Psoas muscle (tissue), 8 donors: Measurements from ENCODE around the gene L1CAM. TPM values are rescaled to one million over a fixed set of nuclear protein-coding genes. Genes with fewer than 3 reads are reported as not detected.

Experiments used
- ATAC-seq, 4 donors: fragments of 200-7000 bp; cut with Tn5 transposase; one replicate each; pipeline ENCODE4 v1.9.1; 2020; ENCODE audit warnings: moderate library complexity in 3 of 4, mild to moderate bottlenecking in 2 of 4
- DNase-seq, 2 donors: peaks; one replicate each; pipeline ENCODE4 v3.0.0-alpha.2; 2020
- H3K27ac ChIP-seq: fragments of 200-600 bp; one replicate; pipeline ENCODE4 v1.8.0; 2022
- H3K27me3 ChIP-seq, 3 donors: fragments of 200-600 bp in 1 of 3; one replicate each; pipeline versions ENCODE4 v1.6.1 to v1.8.0; 2013 to 2022; ENCODE audit warnings: low read length in 2 of 3, mild to moderate bottlenecking in 2 of 3, moderate library complexity in 1 of 3; ENCODE audit not compliant: insufficient read depth in 3 of 3
- H3K36me3 ChIP-seq, 2 donors: fragments of 200-600 bp in 1 of 2; one replicate each; pipeline versions ENCODE4 v1.6.1 to v1.8.0; 2013 to 2022; ENCODE audit warnings: low read depth in 1 of 2, mild to moderate bottlenecking in 1 of 2, moderate library complexity in 1 of 2; ENCODE audit not compliant: insufficient read depth in 1 of 2
- H3K4me1 ChIP-seq: fragments of 200-600 bp; one replicate; pipeline ENCODE4 v1.8.0; 2022
- H3K4me3 ChIP-seq: fragments of 200-600 bp; one replicate; pipeline ENCODE4 v1.8.0; 2022; ENCODE audit warnings: mild to moderate bottlenecking
- H3K9me3 ChIP-seq: fragments of 200-600 bp; one replicate; pipeline ENCODE4 v1.8.0; 2022
- WGBS, 3 donors: extraction: QIAGEN DNeasy Blood & Tissue Kit; methylation state at CpG; one replicate each; pipeline versions ENCODE4 v1.1.6 to v1.1.7; 2013; 5-methylcytosine and 5-hydroxymethylcytosine counted together
- intact Hi-C, 2 donors: fragments of 100-400 bp; cut with DNase I; formaldehyde crosslinking; loops; one replicate each; pipeline versions ENCODE4 v1.11.0 to v1.14.2; 2022
- polyA plus RNA-seq, 3 donors: library from polyadenylated mRNA; stranded (reverse); fragments of 200-250 nt; gene quantifications; one replicate each; pipeline ENCODE4 v1.2.3, GENCODE V29; 2013
- total RNA-seq, 4 donors: library from RNA; stranded (reverse); fragmentation: NEBNext Ultra II Directional in 2 of 4; extraction: Animal tissue kit (Norgen Biotek cat#: 25700) in 2 of 4; gene quantifications; one replicate each; pipeline versions ENCODE4 v1.2.1 to v1.2.4, GENCODE V29; 2021 to 2023
- TF ChIP-seq, protein P1 (sequence below): fragments of 200-600 bp; IDR thresholded peaks from one replicate; pipeline ENCODE4 v1.8.0; 2022; ENCODE audit warnings: antibody characterized with exemption
- donor health status: healthy with polysubstance abuse.
- donor health status: DM: no; HTN: no; CAD: no; lungs with moderate emphysema.
- donor health status: Bipolar disorder and iron deficiency.
- donor health status: healthy.
- donor health status: DM: yes; HTN: yes; CAD: no.
- donor health status: DM: no; HTN: no; CAD: no.
- donor health status: DM: no; HTN: no; CAD: no.
- donor health status: DM: yes; HTN: yes; CAD: no.

The L1CAM gene
- total and polyA plus RNA-seq, 7 donors = 0.22 to 1.5 (median 0.46) TPM

- ATAC-seq = no peak
- TF ChIP-seq, protein P1, sequence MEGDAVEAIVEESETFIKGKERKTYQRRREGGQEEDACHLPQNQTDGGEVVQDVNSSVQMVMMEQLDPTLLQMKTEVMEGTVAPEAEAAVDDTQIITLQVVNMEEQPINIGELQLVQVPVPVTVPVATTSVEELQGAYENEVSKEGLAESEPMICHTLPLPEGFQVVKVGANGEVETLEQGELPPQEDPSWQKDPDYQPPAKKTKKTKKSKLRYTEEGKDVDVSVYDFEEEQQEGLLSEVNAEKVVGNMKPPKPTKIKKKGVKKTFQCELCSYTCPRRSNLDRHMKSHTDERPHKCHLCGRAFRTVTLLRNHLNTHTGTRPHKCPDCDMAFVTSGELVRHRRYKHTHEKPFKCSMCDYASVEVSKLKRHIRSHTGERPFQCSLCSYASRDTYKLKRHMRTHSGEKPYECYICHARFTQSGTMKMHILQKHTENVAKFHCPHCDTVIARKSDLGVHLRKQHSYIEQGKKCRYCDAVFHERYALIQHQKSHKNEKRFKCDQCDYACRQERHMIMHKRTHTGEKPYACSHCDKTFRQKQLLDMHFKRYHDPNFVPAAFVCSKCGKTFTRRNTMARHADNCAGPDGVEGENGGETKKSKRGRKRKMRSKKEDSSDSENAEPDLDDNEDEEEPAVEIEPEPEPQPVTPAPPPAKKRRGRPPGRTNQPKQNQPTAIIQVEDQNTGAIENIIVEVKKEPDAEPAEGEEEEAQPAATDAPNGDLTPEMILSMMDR = no peak
- H3K36me3 ChIP-seq = no peaks in the 10 kb centered on the region
- peak in 1 of 2 donors; percentile 12 for DNase-seq
- H3K27me3 ChIP-seq = peaks cover 0 to 23% (median under 1%) of the 10 kb centered on the region in 3 donors
- no peaks in the 10 kb centered on the region for H3K4me1 ChIP-seq
- H3K27ac ChIP-seq = no peak overlapping the region
- 80 to 82% (median 81%) methylated on average over 23 to 25 of the region's 25 CpGs for WGBS, 3 donors
- H3K4me3 ChIP-seq = no peak overlapping the region
- intact Hi-C loops = no loop called here
- H3K9me3 ChIP-seq = no peaks in the 10 kb centered on the region
These were observed 68.9 kb downstream of the L1CAM start for GRCh38 chrX:153816831-153817690.

GRCh38 chrX:153814591-153815315, 71.2 kb downstream of the L1CAM start:
- H3K4me1 ChIP-seq = no peaks in the 10 kb centered on the region
- intact Hi-C loops = no loop called here
- no peak overlapping the region for H3K27ac ChIP-seq
- peaks cover 0 to 24% (median 0%) of the 10 kb centered on the region in 3 donors for H3K27me3 ChIP-seq
- ATAC-seq (no peak), DNase-seq (peak in 1 of 2 donors; percentile 5)
- H3K36me3 ChIP-seq = no peaks in the 10 kb centered on the region
- H3K9me3 ChIP-seq = no peaks in the 10 kb centered on the region
- TF ChIP-seq, protein P1 = no peak
- 73 to 85% (median 75%) methylated on average over 14 to 19 of the region's 19 CpGs for WGBS, 3 donors
- H3K4me3 ChIP-seq = no peak overlapping the region

DNA sequence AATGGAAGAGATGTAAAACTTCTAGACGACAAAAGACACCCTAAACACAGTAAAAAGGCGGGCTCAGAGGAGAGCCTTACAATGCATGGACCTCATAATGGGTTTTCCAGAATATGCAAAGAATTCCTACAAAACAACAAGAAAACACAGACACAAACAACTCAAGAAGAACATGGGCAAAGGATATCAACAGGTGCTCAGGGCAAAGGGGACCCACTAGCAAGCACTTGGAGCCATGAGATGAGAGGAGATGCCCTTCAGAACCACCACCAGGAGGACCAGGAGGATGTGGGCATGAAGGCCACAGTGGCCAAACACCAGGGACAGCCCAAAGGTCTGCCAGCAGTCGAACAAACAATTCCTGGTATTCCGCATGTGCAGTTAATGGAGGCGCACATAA, 72.8 kb downstream of the L1CAM start:
- Histone ChIP-seq H3K27me3 (peaks cover 0 to 21% (median 0%) of the 10 kb centered on the region in 3 donors), H3K4me1 (no peaks in the 10 kb centered on the region), H3K27ac (no peak overlapping the region), H3K36me3 (no peaks in the 10 kb centered on the region), H3K4me3 (no peak overlapping the region), H3K9me3 (no peaks in the 10 kb centered on the region)
- 79 to 92% (median 87%) methylated on average over 5 of the region's 5 CpGs for WGBS, 3 donors
- intact Hi-C loops = no loop called here
- DNase-seq (no peak), ATAC-seq (no peak)
- TF ChIP-seq, protein P1 = no peak

DNA sequence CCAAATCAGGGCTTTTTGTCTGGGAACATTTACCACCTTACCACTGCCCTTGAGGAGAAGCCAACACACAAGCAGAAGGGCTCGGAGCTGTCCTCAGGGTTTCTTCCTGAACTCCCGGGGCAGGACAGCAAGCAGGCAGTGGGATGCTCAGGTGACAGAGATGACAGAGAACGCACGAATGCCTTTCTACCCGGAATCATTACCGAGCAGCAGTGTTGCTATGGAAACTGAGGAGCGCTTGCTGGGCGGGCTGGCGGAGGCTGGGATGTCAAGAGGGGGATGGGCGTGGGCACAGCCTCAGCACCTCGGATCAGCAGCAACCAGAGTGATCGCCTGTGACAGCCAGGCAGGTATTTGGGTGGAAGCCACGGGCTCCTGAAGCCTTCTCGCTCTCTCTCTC, 73.8 kb downstream of the L1CAM start:
- Histone ChIP-seq H3K4me3 (no peak overlapping the region), H3K9me3 (no peaks in the 10 kb centered on the region), H3K4me1 (no peaks in the 10 kb centered on the region), H3K36me3 (no peaks in the 10 kb centered on the region), H3K27ac (no peak overlapping the region), H3K27me3 (peaks cover 0 to 22% (median 0%) of the 10 kb centered on the region in 3 donors)
- DNase-seq (no peak), ATAC-seq (no peak)
- TF ChIP-seq, protein P1 = no peak
- WGBS, 3 donors = 39 to 54% (median 52%) methylated on average over 9 to 14 of the region's 14 CpGs
- intact Hi-C loops = no loop called here

Other genes starting within 250 kb of the L1CAM start
- not detected for gene DUSP9, start 239.0 kb downstream of the L1CAM start, total RNA-seq
- not detected for gene DUSP9, start 239.0 kb downstream of the L1CAM start, polyA plus RNA-seq
- gene PNCK, start 212.4 kb downstream of the L1CAM start, total RNA-seq = 1 to 10 TPM in 1 of 4 donors, under 1 TPM in 3; 0.79 to 1.9 (median 0.92) TPM
- gene PNCK, start 212.4 kb downstream of the L1CAM start, polyA plus RNA-seq = 1 to 10 TPM in 1 of 3 donors, under 1 TPM in 2; 0.21 to 1.0 (median 0.35) TPM
- gene SLC6A8, start 198.2 kb downstream of the L1CAM start, total RNA-seq = 100 to 1,000 TPM in 2 of 4 donors, 10 to 100 TPM in 2; 82.2 to 256 (median 117) TPM
- 100 to 1,000 TPM in 2 of 3 donors, 10 to 100 TPM in 1; 84.9 to 209 (median 104) TPM for gene SLC6A8, start 198.2 kb downstream of the L1CAM start, polyA plus RNA-seq
- gene BCAP31, start 161.8 kb downstream of the L1CAM start, total RNA-seq = 10 to 100 TPM; 65.4 to 71.6 (median 66.0) TPM
- 10 to 100 TPM; 63.7 to 97.3 (median 72.1) TPM for gene BCAP31, start 161.8 kb downstream of the L1CAM start, polyA plus RNA-seq
- gene ABCD1, start 161.3 kb downstream of the L1CAM start, total RNA-seq = 10 to 100 TPM; 16.0 to 27.1 (median 20.9) TPM
- 10 to 100 TPM; 11.7 to 36.0 (median 15.8) TPM for gene ABCD1, start 161.3 kb downstream of the L1CAM start, polyA plus RNA-seq
- gene PLXNB3, start 121.9 kb downstream of the L1CAM start, total RNA-seq = 1 to 10 TPM in 1 of 4 donors, under 1 TPM in 3; 0.27 to 1.5 (median 0.73) TPM
- under 1 TPM; 0.13 to 0.35 (median 0.31) TPM for gene PLXNB3, start 121.9 kb downstream of the L1CAM start, polyA plus RNA-seq
- 100 to 1,000 TPM in 1 of 4 donors, 10 to 100 TPM in 3; 43.7 to 140 (median 61.4) TPM for gene SRPK3, start 105.1 kb downstream of the L1CAM start, total RNA-seq
- 10 to 100 TPM; 14.5 to 37.4 (median 23.3) TPM for gene SRPK3, start 105.1 kb downstream of the L1CAM start, polyA plus RNA-seq
- 10 to 100 TPM; 45.6 to 56.9 (median 51.8) TPM for gene IDH3G, start 91.8 kb downstream of the L1CAM start, total RNA-seq
- gene IDH3G, start 91.8 kb downstream of the L1CAM start, polyA plus RNA-seq = 10 to 100 TPM; 25.0 to 54.2 (median 44.3) TPM
- 10 to 100 TPM; 57.2 to 86.6 (median 71.2) TPM for gene SSR4, start 91.5 kb downstream of the L1CAM start, total RNA-seq
- 100 to 1,000 TPM in 2 of 3 donors, 10 to 100 TPM in 1; 84.5 to 198 (median 107) TPM for gene SSR4, start 91.5 kb downstream of the L1CAM start, polyA plus RNA-seq
- gene PDZD4, start 55.6 kb downstream of the L1CAM start, total RNA-seq = 1 to 10 TPM in 3 of 4 donors, under 1 TPM in 1; 0.50 to 2.1 (median 1.4) TPM
- 1 to 10 TPM in 1 of 3 donors, under 1 TPM in 2; 0.65 to 1.3 (median 0.79) TPM for gene PDZD4, start 55.6 kb downstream of the L1CAM start, polyA plus RNA-seq
- gene AVPR2, start 18.5 kb upstream of the L1CAM start, total RNA-seq = 1 to 10 TPM; 1.3 to 4.8 (median 2.0) TPM
- gene AVPR2, start 18.5 kb upstream of the L1CAM start, polyA plus RNA-seq = 1 to 10 TPM; 1.4 to 3.2 (median 2.5) TPM
- gene ARHGAP4, start 40.1 kb upstream of the L1CAM start, total RNA-seq = 1 to 10 TPM; 5.1 to 8.0 (median 6.4) TPM
- gene ARHGAP4, start 40.1 kb upstream of the L1CAM start, polyA plus RNA-seq = 1 to 10 TPM; 5.8 to 7.6 (median 6.8) TPM
- gene NAA10, start 48.9 kb upstream of the L1CAM start, total RNA-seq = 100 to 1,000 TPM; 105 to 166 (median 115) TPM
- 100 to 1,000 TPM; 168 to 203 (median 193) TPM for gene NAA10, start 48.9 kb upstream of the L1CAM start, polyA plus RNA-seq
- gene RENBP, start 58.5 kb upstream of the L1CAM start, total RNA-seq = 1 to 10 TPM; 2.9 to 4.4 (median 3.6) TPM
- gene RENBP, start 58.5 kb upstream of the L1CAM start, polyA plus RNA-seq = 1 to 10 TPM in 2 of 3 donors, under 1 TPM in 1; 0.97 to 1.9 (median 1.4) TPM
- 10 to 100 TPM; 29.8 to 50.1 (median 40.0) TPM for gene HCFC1, start 85.6 kb upstream of the L1CAM start, total RNA-seq
- 10 to 100 TPM; 15.1 to 46.5 (median 25.8) TPM for gene HCFC1, start 85.6 kb upstream of the L1CAM start, polyA plus RNA-seq
- gene TMEM187, start 86.6 kb upstream of the L1CAM start, total RNA-seq = 1 to 10 TPM; 3.2 to 7.8 (median 6.8) TPM
- gene TMEM187, start 86.6 kb upstream of the L1CAM start, polyA plus RNA-seq = 1 to 10 TPM; 2.2 to 6.7 (median 5.2) TPM
- gene IRAK1, start 133.7 kb upstream of the L1CAM start, total RNA-seq = 100 to 1,000 TPM in 2 of 4 donors, 10 to 100 TPM in 2; 56.1 to 158 (median 101) TPM
- gene IRAK1, start 133.7 kb upstream of the L1CAM start, polyA plus RNA-seq = 100 to 1,000 TPM; 127 to 368 (median 202) TPM
- gene MECP2, start 211.5 kb upstream of the L1CAM start, total RNA-seq = 10 to 100 TPM; 27.6 to 46.9 (median 33.9) TPM
- gene MECP2, start 211.5 kb upstream of the L1CAM start, polyA plus RNA-seq = 10 to 100 TPM; 33.5 to 54.4 (median 35.5) TPM